HL-60 (cell line): Measurements from ENCODE around the gene CD44.

ENCODE experiments used
- DNase-seq, 2 experiments: peaks; one replicate each; pipeline ENCODE4 v3.0.0-alpha.2; 2010 to 2020; ENCODE audit warnings: low read depth in 1 of 2, low spot score in 1 of 2
- H3K27ac ChIP-seq: fragments of 250-450 bp; sonication (Bioruptor Pico); replicated peaks from 2 replicates; pipeline ENCODE4 v1.5.1; 2020; ENCODE audit warnings: mild to moderate bottlenecking, moderate library complexity
- H3K27me3 ChIP-seq: fragments of 250-450 bp; sonication (Bioruptor Pico); 2 replicates; pipeline ENCODE4 v1.5.1; 2021; ENCODE audit warnings: mild to moderate bottlenecking, moderate library complexity; ENCODE audit not compliant: insufficient read depth, poor library complexity, severe bottlenecking
- H3K4me3 ChIP-seq: replicated peaks from 2 replicates; pipeline ENCODE4 v1.5.1; 2011; ENCODE audit warnings: mild to moderate bottlenecking, control low read depth, low read length; ENCODE audit not compliant: insufficient read depth
- CTCF ChIP-seq: IDR thresholded peaks from one replicate; pipeline ENCODE4 v1.5.1; 2011; ENCODE audit warnings: low read length, control low read depth, inconsistent platforms; ENCODE audit not compliant: insufficient read depth
- GABPA ChIP-seq: IDR thresholded peaks from 2 replicates; pipeline ENCODE4 v1.6.1; 2012; ENCODE audit warnings: low read depth
- POLR2AphosphoS5 ChIP-seq: IDR thresholded peaks from 2 replicates; pipeline ENCODE4 v1.6.1; 2012; ENCODE audit warnings: low read depth
- SPI1 ChIP-seq: IDR thresholded peaks from 2 replicates; pipeline ENCODE4 v1.6.1; 2012; ENCODE audit warnings: low read depth, mild to moderate bottlenecking, borderline replicate concordance
- TF ChIP-seq, protein P1 (sequence below): IDR thresholded peaks from 2 replicates; pipeline ENCODE4 v1.6.1; 2012; ENCODE audit warnings: low read depth; ENCODE audit not compliant: insufficient replicate concordance

The CD44 gene

GRCh38 chr11:35180317-35181233 lies 41.6 kb downstream of the CD44 start:
- no peak overlapping the region for H3K27ac ChIP-seq
- DNase-seq = no peak
- no peaks in the 10 kb centered on the region for H3K27me3 ChIP-seq
- TF ChIP-seq GABPA = no peak
- TF ChIP-seq SPI1 = no peak
- TF ChIP-seq, protein P1, sequence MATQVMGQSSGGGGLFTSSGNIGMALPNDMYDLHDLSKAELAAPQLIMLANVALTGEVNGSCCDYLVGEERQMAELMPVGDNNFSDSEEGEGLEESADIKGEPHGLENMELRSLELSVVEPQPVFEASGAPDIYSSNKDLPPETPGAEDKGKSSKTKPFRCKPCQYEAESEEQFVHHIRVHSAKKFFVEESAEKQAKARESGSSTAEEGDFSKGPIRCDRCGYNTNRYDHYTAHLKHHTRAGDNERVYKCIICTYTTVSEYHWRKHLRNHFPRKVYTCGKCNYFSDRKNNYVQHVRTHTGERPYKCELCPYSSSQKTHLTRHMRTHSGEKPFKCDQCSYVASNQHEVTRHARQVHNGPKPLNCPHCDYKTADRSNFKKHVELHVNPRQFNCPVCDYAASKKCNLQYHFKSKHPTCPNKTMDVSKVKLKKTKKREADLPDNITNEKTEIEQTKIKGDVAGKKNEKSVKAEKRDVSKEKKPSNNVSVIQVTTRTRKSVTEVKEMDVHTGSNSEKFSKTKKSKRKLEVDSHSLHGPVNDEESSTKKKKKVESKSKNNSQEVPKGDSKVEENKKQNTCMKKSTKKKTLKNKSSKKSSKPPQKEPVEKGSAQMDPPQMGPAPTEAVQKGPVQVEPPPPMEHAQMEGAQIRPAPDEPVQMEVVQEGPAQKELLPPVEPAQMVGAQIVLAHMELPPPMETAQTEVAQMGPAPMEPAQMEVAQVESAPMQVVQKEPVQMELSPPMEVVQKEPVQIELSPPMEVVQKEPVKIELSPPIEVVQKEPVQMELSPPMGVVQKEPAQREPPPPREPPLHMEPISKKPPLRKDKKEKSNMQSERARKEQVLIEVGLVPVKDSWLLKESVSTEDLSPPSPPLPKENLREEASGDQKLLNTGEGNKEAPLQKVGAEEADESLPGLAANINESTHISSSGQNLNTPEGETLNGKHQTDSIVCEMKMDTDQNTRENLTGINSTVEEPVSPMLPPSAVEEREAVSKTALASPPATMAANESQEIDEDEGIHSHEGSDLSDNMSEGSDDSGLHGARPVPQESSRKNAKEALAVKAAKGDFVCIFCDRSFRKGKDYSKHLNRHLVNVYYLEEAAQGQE = no peak
- no peak for TF ChIP-seq POLR2AphosphoS5
- TF ChIP-seq CTCF = no peak
- H3K4me3 ChIP-seq = no peak overlapping the region

- DNase-seq = no peak
- Histone ChIP-seq H3K4me3 (no peak overlapping the region), H3K27me3 (no peaks in the 10 kb centered on the region), H3K27ac (no peak overlapping the region)
- no peak for TF ChIP-seq CTCF
- no peak for TF ChIP-seq GABPA
- TF ChIP-seq, protein P1 = no peak
- no peak for TF ChIP-seq POLR2AphosphoS5
- TF ChIP-seq SPI1 = no peak
Observed at GRCh38 chr11:35182317-35182939, 43.5 kb downstream of the CD44 start.

DNA sequence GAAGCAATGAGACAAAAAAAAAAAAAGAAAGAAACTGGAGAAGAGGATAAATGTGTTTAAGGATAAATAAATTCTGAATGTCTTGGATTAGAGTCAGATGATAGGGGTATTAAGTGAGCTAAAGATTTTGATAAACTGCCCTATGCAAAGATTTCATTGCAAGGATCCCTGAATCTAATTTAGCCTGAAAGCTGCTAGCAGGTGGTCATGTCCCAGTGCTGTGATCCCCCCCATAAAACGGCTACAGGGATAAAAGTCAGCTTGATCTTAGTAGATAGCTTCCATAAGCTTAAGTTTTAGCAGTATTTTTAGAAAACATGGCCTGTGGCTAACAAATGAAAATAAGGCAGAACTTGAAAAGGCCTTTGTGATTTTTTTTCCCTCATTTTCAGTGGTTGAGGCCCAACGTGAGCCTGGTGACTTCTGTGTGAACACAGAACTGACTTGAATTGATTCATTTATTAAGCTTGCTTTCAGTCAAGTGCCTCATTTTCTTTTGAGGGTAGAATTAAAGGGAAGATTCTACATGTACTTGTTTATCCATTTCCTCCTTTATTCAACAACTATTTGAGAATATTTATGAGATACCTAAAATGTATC lies 44.5 kb downstream of the CD44 start:
- no peak for DNase-seq
- TF ChIP-seq CTCF (no peak), POLR2AphosphoS5 (no peak), SPI1 (no peak), GABPA (no peak)
- TF ChIP-seq, protein P1 = no peak
- Histone ChIP-seq H3K27ac (no peak overlapping the region), H3K4me3 (no peak overlapping the region), H3K27me3 (no peaks in the 10 kb centered on the region)
